Fibroblast of mammary gland (primary cell): ENCODE measurements around the gene NVL.
"Not testable (repeated sequence)": the region's sequence is repeated elsewhere in the genome, so short reads cannot be mapped to it uniquely, and the experiment has no call there.

Source experiments
- DNase-seq: peaks from one replicate; pipeline ENCODE4 v3.0.0-alpha.2; 2010; ENCODE audit warnings: low read depth
- H3K4me3 ChIP-seq: 2 replicates; pipeline ENCODE4 v1.5.1; 2011; ENCODE audit warnings: low read depth, mild to moderate bottlenecking, low read length, moderate library complexity; ENCODE audit not compliant: control insufficient read depth
- TF ChIP-seq, protein P1 (sequence below): conservative IDR thresholded peaks from 2 replicates; pipeline ENCODE4 v1.5.1; 2011; ENCODE audit warnings: low read depth, low read length, inconsistent platforms; ENCODE audit not compliant: control insufficient read depth, insufficient read depth

Gene NVL

GRCh38 chr1:224219011-224219611 lies 110.9 kb downstream of the NVL start:
- H3K4me3 ChIP-seq, result no peak overlapping the region
- DNase-seq, result no peak
- TF ChIP-seq, protein P1, sequence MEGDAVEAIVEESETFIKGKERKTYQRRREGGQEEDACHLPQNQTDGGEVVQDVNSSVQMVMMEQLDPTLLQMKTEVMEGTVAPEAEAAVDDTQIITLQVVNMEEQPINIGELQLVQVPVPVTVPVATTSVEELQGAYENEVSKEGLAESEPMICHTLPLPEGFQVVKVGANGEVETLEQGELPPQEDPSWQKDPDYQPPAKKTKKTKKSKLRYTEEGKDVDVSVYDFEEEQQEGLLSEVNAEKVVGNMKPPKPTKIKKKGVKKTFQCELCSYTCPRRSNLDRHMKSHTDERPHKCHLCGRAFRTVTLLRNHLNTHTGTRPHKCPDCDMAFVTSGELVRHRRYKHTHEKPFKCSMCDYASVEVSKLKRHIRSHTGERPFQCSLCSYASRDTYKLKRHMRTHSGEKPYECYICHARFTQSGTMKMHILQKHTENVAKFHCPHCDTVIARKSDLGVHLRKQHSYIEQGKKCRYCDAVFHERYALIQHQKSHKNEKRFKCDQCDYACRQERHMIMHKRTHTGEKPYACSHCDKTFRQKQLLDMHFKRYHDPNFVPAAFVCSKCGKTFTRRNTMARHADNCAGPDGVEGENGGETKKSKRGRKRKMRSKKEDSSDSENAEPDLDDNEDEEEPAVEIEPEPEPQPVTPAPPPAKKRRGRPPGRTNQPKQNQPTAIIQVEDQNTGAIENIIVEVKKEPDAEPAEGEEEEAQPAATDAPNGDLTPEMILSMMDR, result no peak

DNA sequence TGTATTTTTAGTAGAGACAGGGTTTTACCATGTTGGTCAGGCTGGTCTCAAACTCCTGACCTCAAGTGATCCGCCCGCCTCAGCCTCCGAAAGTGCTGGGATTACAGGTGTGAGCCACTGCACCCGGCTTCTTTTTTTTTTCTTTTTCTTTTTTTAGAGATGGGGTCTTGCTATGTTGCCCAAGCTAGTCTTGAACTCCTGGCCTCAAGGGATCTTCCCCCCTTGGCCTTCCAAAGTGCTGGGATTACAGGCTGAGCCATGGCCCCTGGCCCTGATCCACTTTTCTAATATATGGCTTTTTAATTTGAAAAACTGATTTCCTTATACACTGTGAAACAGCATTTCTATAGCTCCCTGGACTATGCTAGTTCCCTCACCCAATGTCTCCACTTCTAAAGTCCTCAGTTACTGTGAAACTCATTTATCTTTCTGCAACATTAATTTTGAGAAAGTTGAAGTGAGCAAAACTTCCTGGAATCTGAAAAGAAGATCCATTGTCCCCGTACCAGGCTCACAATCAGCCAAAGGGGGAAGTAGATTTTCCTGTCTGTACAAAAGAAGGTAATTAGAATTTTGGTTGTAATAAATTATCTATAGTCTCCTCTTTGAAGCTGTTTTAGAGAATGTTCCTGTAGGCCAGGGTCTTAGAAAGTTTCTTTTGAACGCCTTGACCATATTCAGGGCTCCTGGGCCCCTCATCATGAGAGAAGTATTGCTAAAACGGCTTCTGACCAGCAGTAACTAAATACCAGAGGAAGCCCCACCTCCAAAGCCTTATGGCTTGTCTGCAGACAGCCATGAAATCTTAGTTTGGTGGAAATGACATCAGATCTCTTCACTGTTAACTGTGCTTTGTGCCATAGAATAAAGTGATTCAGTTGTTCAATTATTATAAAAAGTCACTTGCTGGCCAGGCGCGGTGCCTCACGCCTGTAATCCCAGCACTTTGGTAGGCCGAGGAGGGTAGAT lies 112.0 kb downstream of the NVL start:
- TF ChIP-seq, protein P1, result no peak
- DNase-seq, result no peak
- no peak overlapping the region for H3K4me3 ChIP-seq

DNA sequence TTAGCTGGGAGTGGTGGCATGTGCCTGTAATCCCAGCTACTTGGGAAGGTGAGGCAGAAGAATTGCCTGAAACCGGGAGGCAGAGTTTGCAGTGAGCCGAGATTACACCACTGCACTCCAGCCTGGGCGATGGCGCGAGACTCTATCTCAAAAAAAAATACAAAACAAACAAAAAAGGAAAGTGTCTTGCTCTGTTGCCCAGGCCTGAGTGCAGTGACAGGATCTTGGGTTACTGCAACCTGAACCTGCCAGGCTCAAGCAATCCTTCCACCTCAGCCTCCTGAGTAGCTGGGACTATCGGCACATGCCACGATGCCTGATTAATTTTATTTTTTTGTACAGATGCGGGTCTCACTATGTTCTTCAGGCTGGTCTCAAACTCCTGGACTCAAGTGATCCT lies 113.6 kb downstream of the NVL start:
- TF ChIP-seq, protein P1, result no peak
- H3K4me3 ChIP-seq, result no peak overlapping the region
- no peak for DNase-seq

- no peak for DNase-seq
- H3K4me3 ChIP-seq, result no peak overlapping the region
- TF ChIP-seq, protein P1, result no peak
Observed at GRCh38 chr1:224213438-224214119, 116.4 kb downstream of the NVL start.

- TF ChIP-seq, protein P1, result no peak
- H3K4me3 ChIP-seq, result no peak overlapping the region
- peak; percentile 15 for DNase-seq
Observed at GRCh38 chr1:224212618-224213061, 117.3 kb downstream of the NVL start.

GRCh38 chr1:224211206-224211962 lies 118.6 kb downstream of the NVL start:
- no peak overlapping the region for H3K4me3 ChIP-seq
- TF ChIP-seq, protein P1, result no peak
- peak; percentile 87 for DNase-seq

DNA sequence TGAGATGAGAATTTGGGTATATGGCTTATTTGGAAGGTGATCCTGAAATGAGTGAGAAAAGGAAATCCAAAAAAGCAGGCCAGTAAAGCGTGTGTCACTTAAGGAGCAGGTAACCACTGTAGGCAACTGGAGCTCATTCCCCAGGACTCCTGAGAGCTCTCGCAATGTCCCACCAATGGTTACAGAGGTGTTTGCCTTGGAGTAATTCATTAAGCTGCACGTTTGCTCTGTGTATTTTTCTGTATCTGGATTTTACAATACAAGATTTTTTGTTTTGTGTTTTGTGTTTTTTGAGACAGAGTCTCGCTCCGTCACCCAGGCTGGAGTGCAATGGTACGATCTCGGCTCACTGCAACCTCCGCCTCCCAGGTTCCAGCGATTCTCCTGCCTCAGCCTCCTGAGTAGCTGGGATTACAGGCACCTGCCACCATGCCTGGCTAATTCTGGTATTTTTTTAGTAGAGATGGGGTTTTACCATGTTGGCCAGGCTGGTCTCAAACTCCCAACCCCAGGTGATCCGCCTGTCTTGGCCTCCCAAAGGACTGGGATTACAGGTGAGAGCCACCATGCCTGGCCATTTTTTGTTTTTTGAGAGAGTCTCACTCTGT lies 123.9 kb downstream of the NVL start:
- not testable (repeated sequence) for H3K4me3 ChIP-seq, DNase-seq
